Spleen (tissue), 7 donors: ENCODE measurements around the gene SPN.

ENCODE experiments used
- CTCF ChIP-seq, 11 experiments: fragments of 200-600 bp in 7 of 11; fragments of 450-650 bp in 4 of 11; sonication (generic) in 4 of 11; IDR thresholded peaks in 8 of 11; conservative IDR thresholded peaks in 3 of 11; 1 replicate in 7 of 11; 2 replicates in 4 of 11; pipeline versions ENCODE4 v1.4.0 to v1.8.0; 2016 to 2021; ENCODE audit warnings: antibody characterized with exemption in 11 of 11, inconsistent platforms in 4 of 11, mild to moderate bottlenecking in 1 of 11
- POLR2A ChIP-seq, 3 donors: fragments of 450-650 bp; IDR thresholded peaks; one replicate each; pipeline ENCODE4 v1.5.1; 2017; ENCODE audit warnings: antibody characterized with exemption in 3 of 3, mild to moderate bottlenecking in 1 of 3
- POLR2AphosphoS5 ChIP-seq, 3 donors: sonication (generic); formaldehyde crosslinking; IDR thresholded peaks; one replicate each; pipeline ENCODE4 v1.5.1; 2017; ENCODE audit warnings: antibody characterized with exemption in 3 of 3
- donor health status: DM: no; HTN: no; CAD: no; lungs with moderate emphysema.
- donor health status: DM: no; HTN: no; CAD: no.
- donor health status: DM: no; HTN: no; CAD: no.

GRCh38 chr16:29714972-29715371 lies 51.9 kb downstream of the SPN start:
- TF ChIP-seq CTCF (IDR thresholded peaks at IDR 0.05 in 8 of 11, conservative IDR thresholded peaks at IDR 0.05 in 3 of 11) (no peak), POLR2A (IDR thresholded peaks at IDR 0.05) (no peak), POLR2AphosphoS5 (IDR thresholded peaks at IDR 0.05) (no peak)
